Measurements from ENCODE around the gene LRP5.

- TF ChIP-seq CTCF (IDR thresholded peaks at IDR 0.05) (no peak), POLR2A (IDR thresholded peaks at IDR 0.05) (no peak)
Measured at GRCh38 chr11:68469642-68470041, 157.3 kb downstream of the LRP5 start.
